ENCODE measurements around the gene MAP3K12.

DNA sequence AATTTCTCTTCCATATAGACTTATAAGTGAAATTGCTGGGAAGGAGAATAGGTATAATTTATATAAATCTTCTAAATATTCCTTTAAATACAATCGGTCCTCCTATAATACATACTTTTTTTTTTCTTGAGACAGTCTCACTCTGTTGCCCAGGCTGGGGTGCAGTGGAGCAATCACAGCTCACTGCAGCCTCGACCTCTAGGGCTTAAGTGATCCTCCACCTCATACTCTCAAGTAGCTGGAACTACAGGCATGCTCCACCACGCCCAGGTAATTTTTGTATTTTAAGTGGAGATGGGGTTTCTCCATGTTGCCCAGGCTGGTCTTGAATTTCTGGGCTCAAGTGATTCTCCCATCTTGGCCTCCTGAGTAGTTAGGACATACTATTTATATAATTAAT lies 37.7 kb upstream of the MAP3K12 start:
- TF ChIP-seq CTCF (IDR thresholded peaks at IDR 0.05) (no peak), POLR2A (IDR thresholded peaks at IDR 0.05) (no peak)
